Measurements from ENCODE around the gene ARID5A.

The ARID5A gene

GRCh38 chr2:96507957-96508520, 28.5 kb upstream of the ARID5A start:
- FAIRE-seq = no peak

- no peak for FAIRE-seq
Observed at GRCh38 chr2:96508521-96509113, 27.9 kb upstream of the ARID5A start.

- FAIRE-seq = no peak
Observed at GRCh38 chr2:96509114-96509846, 27.3 kb upstream of the ARID5A start.

- no peak for FAIRE-seq
Observed at GRCh38 chr2:96509847-96510230, 26.7 kb upstream of the ARID5A start.

- no peak for FAIRE-seq
Observed at GRCh38 chr2:96510931-96511595, 25.5 kb upstream of the ARID5A start.

- FAIRE-seq = no peak
Observed at GRCh38 chr2:96511851-96512250, 24.7 kb upstream of the ARID5A start.

- no peak for FAIRE-seq
Observed at GRCh38 chr2:96512341-96512740, 24.2 kb upstream of the ARID5A start.

- FAIRE-seq = no peak
Observed at GRCh38 chr2:96514521-96514920, 22.0 kb upstream of the ARID5A start.

- FAIRE-seq = no peak
Observed at GRCh38 chr2:96517079-96517478, 19.5 kb upstream of the ARID5A start.

GRCh38 chr2:96520231-96520630, 16.3 kb upstream of the ARID5A start:
- FAIRE-seq = no peak

GRCh38 chr2:96520697-96521096, 15.9 kb upstream of the ARID5A start:
- no peak for FAIRE-seq

- no peak for FAIRE-seq
Observed at GRCh38 chr2:96521219-96521618, 15.3 kb upstream of the ARID5A start.

- FAIRE-seq = no peak
Observed at GRCh38 chr2:96522304-96523203, 14.0 kb upstream of the ARID5A start.

- FAIRE-seq = no peak
Observed at GRCh38 chr2:96523659-96524481, 12.7 kb upstream of the ARID5A start.

- FAIRE-seq = no peak
Observed at GRCh38 chr2:96524482-96525210, 11.9 kb upstream of the ARID5A start.

GRCh38 chr2:96525211-96525507, 11.4 kb upstream of the ARID5A start:
- no peak for FAIRE-seq

- FAIRE-seq = no peak
Observed at GRCh38 chr2:96526101-96526591, 10.4 kb upstream of the ARID5A start.

- FAIRE-seq = no peak
Observed at GRCh38 chr2:96526615-96527285, 9.8 kb upstream of the ARID5A start.

- FAIRE-seq = no peak
Observed at GRCh38 chr2:96527286-96528005, 9.1 kb upstream of the ARID5A start.

Data from colon (tissue), 2 donors.